HEK293T (cell line): ENCODE results near the gene MFSD8.

Source experiments
- CTCF ChIA-PET: fragments of 350-600 bp; formaldehyde crosslinking; extraction: SDS; loops from one replicate; lab custom pipeline; 2021; ENCODE audit warnings: antibody characterized with exemption, inconsistent platforms; lab: Yijun Ruan, JAX
- POLR2A ChIA-PET: fragments of 350-600 bp; formaldehyde crosslinking; extraction: SDS; loops from one replicate; lab custom pipeline; 2020; ENCODE audit warnings: antibody characterized with exemption, inconsistent platforms; lab: Yijun Ruan, JAX
- DNase-seq: peaks from one replicate; pipeline ENCODE4 v3.0.0; 2012; ENCODE audit warnings: mixed read lengths; ENCODE audit errors: extremely low spot score
- ARNT ChIP-seq: fragments of 450-650 bp; IDR thresholded peaks from 2 replicates; pipeline ENCODE4 v1.6.1; 2017; ENCODE audit warnings: mild to moderate bottlenecking
- BHLHE40 ChIP-seq: fragments of 450-650 bp; IDR thresholded peaks from 2 replicates; pipeline ENCODE4 v1.6.1; 2016; ENCODE audit warnings: mild to moderate bottlenecking, moderate library complexity, borderline replicate concordance
- CTBP1 ChIP-seq: fragments of 450-650 bp; IDR thresholded peaks from 2 replicates; pipeline ENCODE4 v1.6.1; 2016; ENCODE audit warnings: borderline replicate concordance
- ELF4 ChIP-seq: fragments of 450-650 bp; IDR thresholded peaks from 2 replicates; pipeline ENCODE4 v1.6.1; 2017; ENCODE audit warnings: antibody characterized with exemption
- FOXA1 ChIP-seq: fragments of 450-650 bp; IDR thresholded peaks from 2 replicates; pipeline ENCODE4 v1.6.1; 2016; ENCODE audit warnings: mild to moderate bottlenecking
- FOXK2 ChIP-seq: fragments of 450-650 bp; IDR thresholded peaks from 2 replicates; pipeline ENCODE4 v1.6.1; 2016; ENCODE audit warnings: mild to moderate bottlenecking
- FOXM1 ChIP-seq: fragments of 450-650 bp; IDR thresholded peaks from 2 replicates; pipeline ENCODE4 v1.6.1; 2017; ENCODE audit warnings: mild to moderate bottlenecking, borderline replicate concordance
- HDGF ChIP-seq: fragments of 450-650 bp; IDR thresholded peaks from 2 replicates; pipeline ENCODE4 v1.6.1; 2017; ENCODE audit warnings: antibody characterized with exemption, borderline replicate concordance
- L3MBTL2 ChIP-seq: fragments of 450-650 bp; conservative IDR thresholded peaks from 2 replicates; pipeline ENCODE4 v1.6.1; 2016; ENCODE audit warnings: mild to moderate bottlenecking
- LEF1 ChIP-seq: fragments of 450-650 bp; IDR thresholded peaks from 2 replicates; pipeline ENCODE4 v1.6.1; 2017; ENCODE audit warnings: mild to moderate bottlenecking, borderline replicate concordance
- NFRKB ChIP-seq: fragments of 450-650 bp; IDR thresholded peaks from 2 replicates; pipeline ENCODE4 v1.6.1; 2016; ENCODE audit warnings: mild to moderate bottlenecking, moderate library complexity
- SP1 ChIP-seq: fragments of 450-650 bp; IDR thresholded peaks from 2 replicates; pipeline ENCODE4 v1.6.1; 2017
- SUZ12 ChIP-seq: fragments of 450-650 bp; IDR thresholded peaks from 2 replicates; pipeline ENCODE4 v1.6.1; 2016; ENCODE audit warnings: mild to moderate bottlenecking
- TARDBP ChIP-seq: fragments of 450-650 bp; IDR thresholded peaks from 2 replicates; pipeline ENCODE4 v1.6.1; 2016
- ZNF384 ChIP-seq: fragments of 450-650 bp; IDR thresholded peaks from 2 replicates; pipeline ENCODE4 v1.6.1; 2016
- TF ChIP-seq, protein P1 (sequence below): fragments of 450-650 bp; IDR thresholded peaks from 2 replicates; pipeline ENCODE4 v1.6.1; 2016

Gene MFSD8

DNA sequence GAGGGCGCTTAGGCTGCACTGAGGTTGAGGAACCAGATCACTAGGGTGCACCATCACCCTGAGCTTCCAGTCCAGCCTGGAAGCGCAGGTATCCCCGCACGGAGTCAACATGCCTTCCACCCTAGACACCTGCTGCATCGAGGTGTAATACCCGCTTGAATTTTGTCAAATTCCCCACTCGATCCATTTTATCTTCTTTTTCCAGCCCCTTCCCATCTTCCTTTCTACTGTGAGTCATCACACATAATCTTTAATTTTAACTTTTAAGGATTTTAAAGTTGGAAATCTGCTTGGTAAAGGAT lies 83.5 kb downstream of the MFSD8 start:
- TF ChIP-seq BHLHE40 (no peak), SUZ12 (no peak), ARNT (no peak), FOXA1 (no peak), CTBP1 (no peak), TARDBP (no peak), LEF1 (no peak), FOXM1 (no peak), HDGF (no peak), ELF4 (no peak), L3MBTL2 (no peak), ZNF384 (no peak), SP1 (no peak), NFRKB (no peak), FOXK2 (no peak)
- TF ChIP-seq, protein P1, sequence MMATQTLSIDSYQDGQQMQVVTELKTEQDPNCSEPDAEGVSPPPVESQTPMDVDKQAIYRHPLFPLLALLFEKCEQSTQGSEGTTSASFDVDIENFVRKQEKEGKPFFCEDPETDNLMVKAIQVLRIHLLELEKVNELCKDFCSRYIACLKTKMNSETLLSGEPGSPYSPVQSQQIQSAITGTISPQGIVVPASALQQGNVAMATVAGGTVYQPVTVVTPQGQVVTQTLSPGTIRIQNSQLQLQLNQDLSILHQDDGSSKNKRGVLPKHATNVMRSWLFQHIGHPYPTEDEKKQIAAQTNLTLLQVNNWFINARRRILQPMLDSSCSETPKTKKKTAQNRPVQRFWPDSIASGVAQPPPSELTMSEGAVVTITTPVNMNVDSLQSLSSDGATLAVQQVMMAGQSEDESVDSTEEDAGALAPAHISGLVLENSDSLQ = no peak
- DNase-seq = no peak
- ChIA-PET CTCF (interaction anchor here (0.6 kb wide), 1 partner anchor 181 kb away, joined by 3 read pairs; no protein-coding TSS in a partner anchor), POLR2A (interaction anchor here (0.6 to 1.7 kb wide), 16 partner anchors 9 to 446 kb away, joined by 3 to 21 read pairs (median 4); partner anchors contain the start of genes ABHD18, HSPA4L, LARP1B and MFSD8)

DNA sequence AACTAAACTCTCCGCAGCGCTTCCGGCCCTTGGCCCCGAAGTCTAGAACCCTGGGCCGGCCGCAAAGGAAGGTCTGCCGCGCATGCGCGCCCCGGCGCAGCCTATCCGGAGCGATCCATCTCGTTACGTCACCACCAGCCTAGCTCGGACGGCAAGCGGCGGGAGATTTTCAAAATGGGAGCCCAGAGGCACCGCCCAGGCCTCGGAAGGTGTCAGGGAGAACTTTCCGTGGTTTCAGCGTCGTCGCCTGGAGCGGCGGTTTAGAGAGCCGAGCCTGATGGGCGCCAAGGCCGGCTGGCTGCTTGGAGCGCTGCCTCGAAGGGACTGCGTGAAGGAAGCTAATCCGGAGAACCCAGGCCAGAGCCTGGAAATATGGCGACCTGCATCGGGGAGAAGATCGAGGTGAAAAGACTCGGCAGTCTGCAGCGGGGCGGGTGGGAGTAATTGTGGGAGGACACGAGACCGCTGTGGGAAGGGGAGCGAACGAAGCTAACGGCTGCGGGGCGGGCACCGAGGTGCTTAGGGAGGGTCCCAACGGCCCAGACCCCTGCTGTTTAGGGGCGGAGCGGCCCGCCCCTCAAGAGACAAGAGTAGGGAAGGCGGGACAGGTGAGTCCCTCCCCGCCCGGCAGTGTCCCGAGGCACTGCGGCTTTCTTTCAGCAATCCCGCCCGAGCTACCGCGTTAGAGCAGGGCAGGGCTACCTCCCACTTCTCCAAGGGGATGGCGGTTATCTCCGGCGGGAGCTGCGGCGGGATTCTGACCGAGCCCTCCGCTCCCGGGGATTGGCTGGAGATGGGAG lies 84.0 kb downstream of the MFSD8 start, which contains the start of gene PLK4:
PLK4 (plus strand) TSS at position 131 of the 800 bp plus-strand sequence; CDS start at position 373, 242 bp downstream.
- CTCF ChIA-PET = interaction anchor here (0.6 kb wide), 1 partner anchor 181 kb away, joined by 3 read pairs; no protein-coding TSS in a partner anchor
- DNase-seq = peak; percentile 95
- POLR2A ChIA-PET = interaction anchor here (0.6 to 1.7 kb wide), 17 partner anchors 9 to 447 kb away, joined by 3 to 21 read pairs (median 4); partner anchors contain the start of genes ABHD18, HSPA4L, LARP1B and MFSD8
- TF ChIP-seq ARNT = no peak
- TF ChIP-seq L3MBTL2 = peak; percentile 88
- TF ChIP-seq FOXM1 = no peak
- peak; percentile 93 for TF ChIP-seq NFRKB
- TF ChIP-seq FOXA1 = no peak
- no peak for TF ChIP-seq FOXK2
- TF ChIP-seq ELF4 = peak; percentile 65

DNA sequence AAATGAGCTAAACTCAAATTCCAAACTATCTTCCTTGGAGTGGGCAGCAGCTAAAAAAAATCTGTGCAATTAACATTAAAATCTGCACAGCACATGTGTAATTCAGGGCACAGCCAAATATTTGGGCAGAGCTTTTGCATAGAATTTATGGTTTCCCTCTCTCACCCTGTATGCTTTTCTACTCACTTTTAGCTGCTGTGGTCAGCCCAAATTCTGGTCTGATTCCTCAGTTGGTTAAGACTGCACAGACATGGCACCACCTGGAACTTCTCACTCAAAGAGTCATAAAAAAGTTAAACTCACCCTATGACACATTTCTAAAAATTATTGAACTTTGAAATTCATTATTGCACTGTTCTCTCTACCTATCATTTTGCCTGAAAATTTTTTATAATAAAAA lies 89.2 kb downstream of the MFSD8 start:
- no peak for TF ChIP-seq ELF4
- TF ChIP-seq NFRKB = no peak
- TF ChIP-seq ARNT = no peak
- no peak for TF ChIP-seq HDGF
- TF ChIP-seq BHLHE40 = no peak
- no peak for TF ChIP-seq SUZ12
- no peak for TF ChIP-seq FOXK2
- TF ChIP-seq, protein P1 = no peak
- no peak for TF ChIP-seq FOXM1
- TF ChIP-seq ZNF384 = no peak
- no peak for TF ChIP-seq FOXA1
- TF ChIP-seq L3MBTL2 = no peak
- CTCF ChIA-PET = no interaction called here
- POLR2A ChIA-PET = interaction anchor here (1.2 to 1.4 kb wide), 2 partner anchors 12 to 93 kb away, joined by 3 to 7 read pairs; partner anchors contain the start of gene HSPA4L
- no peak for DNase-seq

- ChIA-PET CTCF (no interaction called here), POLR2A (interaction anchor here (1.8 kb wide), 1 partner anchor 11 kb away, joined by 7 read pairs; the partner anchor contains the start of gene PLK4)
- no peak for TF ChIP-seq SUZ12
- no peak for TF ChIP-seq BHLHE40
- no peak for TF ChIP-seq CTBP1
- TF ChIP-seq SP1 = no peak
- no peak for TF ChIP-seq FOXM1
- no peak for TF ChIP-seq LEF1
- no peak for TF ChIP-seq ZNF384
- no peak for TF ChIP-seq HDGF
- TF ChIP-seq FOXA1 = no peak
- no peak for TF ChIP-seq ARNT
- TF ChIP-seq, protein P1 = no peak
- no peak for TF ChIP-seq TARDBP
- DNase-seq = no peak
Observed at GRCh38 chr4:127870688-127871087, 94.3 kb downstream of the MFSD8 start.

GRCh38 chr4:127870281-127870680 lies 94.7 kb downstream of the MFSD8 start:
- ChIA-PET CTCF (no interaction called here), POLR2A (interaction anchor here (1.8 kb wide), 1 partner anchor 11 kb away, joined by 7 read pairs; the partner anchor contains the start of gene PLK4)
- no peak for DNase-seq
- TF ChIP-seq CTBP1 (no peak), SP1 (no peak), L3MBTL2 (no peak), SUZ12 (no peak), HDGF (no peak), ZNF384 (no peak), LEF1 (no peak)
- TF ChIP-seq, protein P1 = no peak
